Sigmoid colon (tissue), 7 donors: ENCODE results near the gene AEBP1. TPM values are rescaled to one million over a fixed set of nuclear protein-coding genes. Genes with fewer than 3 reads are reported as not detected.

ENCODE experiments used
- DNase-seq: peaks from one replicate; pipeline ENCODE4 v3.0.0-alpha.2; 2019
- H3K27ac ChIP-seq, 4 donors: fragments of 200-600 bp; sonication (generic); one replicate each; pipeline ENCODE4 v1.5.1; 2016 to 2019; ENCODE audit warnings: mild to moderate bottlenecking in 1 of 4
- H3K27me3 ChIP-seq, 3 donors: fragments of 200-600 bp; sonication (generic); one replicate each; pipeline ENCODE4 v1.5.1; 2019; ENCODE audit warnings: mild to moderate bottlenecking in 1 of 3
- H3K36me3 ChIP-seq, 4 donors: fragments of 200-600 bp; sonication (generic); one replicate each; pipeline ENCODE4 v1.5.1; 2016 to 2019
- H3K4me1 ChIP-seq, 4 donors: fragments of 200-600 bp; sonication (generic); one replicate each; pipeline ENCODE4 v1.5.1; 2017 to 2019
- H3K4me3 ChIP-seq, 4 donors: fragments of 200-600 bp; sonication (generic); one replicate each; pipeline ENCODE4 v1.5.1; 2017 to 2019; ENCODE audit warnings: mild to moderate bottlenecking in 2 of 4, moderate library complexity in 1 of 4
- H3K9me3 ChIP-seq, 4 donors: fragments of 200-600 bp in 3 of 4; sonication (generic) in 3 of 4; one replicate each; pipeline versions ENCODE4 v1.5.1 to v1.6.1; 2013 to 2019
- CTCF ChIP-seq, 4 experiments: fragments of 450-650 bp in 3 of 4; fragments of 200-600 bp in 1 of 4; IDR thresholded peaks; one replicate each; pipeline ENCODE4 v1.5.1; 2016 to 2019; ENCODE audit warnings: antibody characterized with exemption in 4 of 4, mild to moderate bottlenecking in 3 of 4, moderate library complexity in 2 of 4
- EP300 ChIP-seq, 4 donors: sonication (generic); formaldehyde crosslinking; IDR thresholded peaks; one replicate each; pipeline ENCODE4 v1.6.1; 2017; ENCODE audit warnings: antibody characterized with exemption in 4 of 4
- POLR2A ChIP-seq, 2 donors: fragments of 450-650 bp; IDR thresholded peaks; one replicate each; pipeline ENCODE4 v1.6.1; 2016; ENCODE audit warnings: antibody characterized with exemption in 2 of 2, mild to moderate bottlenecking in 2 of 2, moderate library complexity in 2 of 2
- POLR2AphosphoS5 ChIP-seq, 4 donors: sonication (generic); formaldehyde crosslinking; IDR thresholded peaks; one replicate each; pipeline ENCODE4 v1.6.1; 2017; ENCODE audit warnings: antibody characterized with exemption in 4 of 4
- WGBS, 2 donors: extraction: QIAGEN DNeasy Blood & Tissue Kit; methylation state at CpG; one replicate each; pipeline ENCODE4 v1.1.7; 2013; 5-methylcytosine and 5-hydroxymethylcytosine counted together
- intact Hi-C: fragments of 100-400 bp; cut with DNase I; formaldehyde crosslinking; loops from one replicate; pipeline ENCODE4 v1.15.1; 2023
- polyA plus RNA-seq, 3 donors: library from polyadenylated mRNA; stranded (reverse); fragments of 200-250 nt; gene quantifications; one replicate each; pipeline ENCODE4 v1.2.3, GENCODE V29; 2013
- total RNA-seq, 4 donors: library from RNA; depleted of rRNA; stranded (reverse); fragments of >200 nt; gene quantifications; one replicate each; pipeline ENCODE4 v1.1.0, GENCODE V29; 2016
- donor health status: healthy with polysubstance abuse.
- donor health status: Bipolar disorder and iron deficiency.
- donor health status: healthy.

The AEBP1 gene
- total and polyA plus RNA-seq, 7 donors = 2.5 to 182 (median 74.6) TPM

GRCh38 chr7:44132039-44132438 lies 27.9 kb downstream of the AEBP1 start:
- TF ChIP-seq POLR2A (IDR thresholded peaks at IDR 0.05) (no peak), EP300 (IDR thresholded peaks at IDR 0.05) (no peak), CTCF (IDR thresholded peaks at IDR 0.05) (no peak), POLR2AphosphoS5 (IDR thresholded peaks at IDR 0.05) (no peak)
- Histone ChIP-seq H3K4me1 (no peaks in the 10 kb centered on the region), H3K36me3 (no peaks in the 10 kb centered on the region), H3K9me3 (no peaks in the 10 kb centered on the region), H3K4me3 (no peak overlapping the region), H3K27ac (no peak overlapping the region), H3K27me3 (no peaks in the 10 kb centered on the region)
- 84 to 93% methylated on average over 2 of the region's 2 CpGs for WGBS, 2 donors
- intact Hi-C loops = no loop called here
- DNase-seq = no peak

GRCh38 chr7:44133295-44133694 lies 29.1 kb downstream of the AEBP1 start:
- Histone ChIP-seq H3K4me1 (no peaks in the 10 kb centered on the region), H3K9me3 (no peaks in the 10 kb centered on the region), H3K27ac (no peak overlapping the region), H3K4me3 (no peak overlapping the region), H3K27me3 (no peaks in the 10 kb centered on the region), H3K36me3 (no peaks in the 10 kb centered on the region)
- intact Hi-C loops = no loop called here
- TF ChIP-seq CTCF (IDR thresholded peaks at IDR 0.05) (no peak), EP300 (IDR thresholded peaks at IDR 0.05) (no peak), POLR2A (IDR thresholded peaks at IDR 0.05) (no peak), POLR2AphosphoS5 (IDR thresholded peaks at IDR 0.05) (no peak)
- WGBS, 2 donors = 85 to 87% methylated on average over 3 of the region's 3 CpGs
- DNase-seq = no peak

GRCh38 chr7:44134943-44135628 lies 30.9 kb downstream of the AEBP1 start:
- WGBS, 2 donors = 94% methylated on average over 4 of the region's 4 CpGs
- intact Hi-C loops = no loop called here

GRCh38 chr7:44136731-44137130 lies 32.6 kb downstream of the AEBP1 start:
- Histone ChIP-seq H3K4me3 (no peak overlapping the region), H3K4me1 (no peaks in the 10 kb centered on the region), H3K27me3 (no peaks in the 10 kb centered on the region), H3K36me3 (no peaks in the 10 kb centered on the region), H3K9me3 (no peaks in the 10 kb centered on the region), H3K27ac (no peak overlapping the region)
- intact Hi-C loops = no loop called here
- DNase-seq = no peak
- 87 to 91% methylated on average over 5 of the region's 5 CpGs for WGBS, 2 donors
- no peak for TF ChIP-seq EP300 (IDR thresholded peaks at IDR 0.05)
- no peak for TF ChIP-seq POLR2A (IDR thresholded peaks at IDR 0.05)
- no peak for TF ChIP-seq POLR2AphosphoS5 (IDR thresholded peaks at IDR 0.05)
- no peak for TF ChIP-seq CTCF (IDR thresholded peaks at IDR 0.05)

More at GRCh38 chr7:44134943-44135628, 30.9 kb downstream of the AEBP1 start:
- no peak for DNase-seq
- Histone ChIP-seq H3K9me3 (no peaks in the 10 kb centered on the region), H3K27me3 (no peaks in the 10 kb centered on the region), H3K4me3 (no peak overlapping the region), H3K36me3 (no peaks in the 10 kb centered on the region), H3K4me1 (no peaks in the 10 kb centered on the region), H3K27ac (no peak overlapping the region)
- TF ChIP-seq POLR2AphosphoS5 (IDR thresholded peaks at IDR 0.05) (no peak), CTCF (IDR thresholded peaks at IDR 0.05) (no peak), POLR2A (IDR thresholded peaks at IDR 0.05) (no peak), EP300 (IDR thresholded peaks at IDR 0.05) (no peak)

- H3K27me3 ChIP-seq = no peaks in the 10 kb centered on the region
- H3K4me3 ChIP-seq = no peak overlapping the region
- TF ChIP-seq POLR2A (IDR thresholded peaks at IDR 0.05) (no peak), CTCF (IDR thresholded peaks at IDR 0.05) (no peak), POLR2AphosphoS5 (IDR thresholded peaks at IDR 0.05) (no peak), EP300 (IDR thresholded peaks at IDR 0.05) (no peak)
- no peak overlapping the region for H3K27ac ChIP-seq
- H3K9me3 ChIP-seq = no peaks in the 10 kb centered on the region
- DNase-seq = no peak
- no peaks in the 10 kb centered on the region for H3K4me1 ChIP-seq
- intact Hi-C loops = no loop called here
- H3K36me3 ChIP-seq = no peaks in the 10 kb centered on the region
- WGBS, 2 donors = 75 to 80% methylated on average over 8 of the region's 8 CpGs
These were observed 34.6 kb downstream of the AEBP1 start for GRCh38 chr7:44138698-44139097.
